ENCODE data around the gene MIS12. TPM values are rescaled to one million over a fixed set of nuclear protein-coding genes. Genes with fewer than 3 reads are reported as not detected.

MIS12 gene
- total RNA-seq, 1 experiment from 2014 or later, result 22.6 TPM

GRCh38 chr17:5486206-5487124 lies at the start of gene MIS12 (continued):
- TF ChIP-seq CDX4 (CRISPR knock-in tag; IDR thresholded peaks at IDR 0.05; ENCODE audit: borderline replicate concordance) (no peak), FOXP1 (CRISPR knock-in tag; IDR thresholded peaks at IDR 0.05; ENCODE audit: borderline replicate concordance) (peak; percentile 95), RORB (CRISPR knock-in tag; IDR thresholded peaks at IDR 0.05) (no peak), ZNF671 (CRISPR knock-in tag; IDR thresholded peaks at IDR 0.05) (no peak), IRF1 (CRISPR knock-in tag; IDR thresholded peaks at IDR 0.05) (0 out of 2 replicates have a peak, but pooled peaks have one; percentile 44), IRF2 (CRISPR knock-in tag; IDR thresholded peaks at IDR 0.05; ENCODE audit: borderline replicate concordance, low read depth) (no peak), PREB (CRISPR knock-in tag; IDR thresholded peaks at IDR 0.05; ENCODE audit: borderline replicate concordance) (no peak), ZNF423 (CRISPR knock-in tag; IDR thresholded peaks at IDR 0.05) (no peak), ATF2 (CRISPR knock-in tag; IDR thresholded peaks at IDR 0.05; ENCODE audit: borderline replicate concordance, low read depth) (no peak), NFATC4 (CRISPR knock-in tag; IDR thresholded peaks at IDR 0.05) (no peak), ARID4B (CRISPR knock-in tag; IDR thresholded peaks at IDR 0.05; ENCODE audit: borderline replicate concordance) (peak; percentile 93; the same call in 1 of the 2 replicates), CREB1 (CRISPR knock-in tag; IDR thresholded peaks at IDR 0.05) (peak; percentile 7; the same call in 1 of the 2 replicates), SMAD4 (CRISPR knock-in tag; IDR thresholded peaks at IDR 0.05) (no peak), TP53 (CRISPR knock-in tag; IDR thresholded peaks at IDR 0.05) (peak; percentile 68; the same call in 1 of the 2 replicates), PRRX2 (CRISPR knock-in tag; IDR thresholded peaks at IDR 0.05) (no peak)

- Mint-ChIP-seq H3K9me3 (no peaks in the 10 kb centered on the region), H3K27me3 (ENCODE audit: low read depth) (no peaks in the 10 kb centered on the region), H3K36me3 (peaks cover 55% of the 10 kb centered on the region), H3K4me3 (peak overlapping the region; percentile 88), H3K27ac (peak overlapping the region; percentile 43), H3K4me1 (peaks cover 20% of the 10 kb centered on the region)
- CTCF ChIA-PET, result no interaction called here
- no peak for DNase-seq (ENCODE audit: low spot score)
- POLR2A ChIA-PET, result no interaction called here
- no peak for ATAC-seq
- no peak for TF ChIP-seq MAX (CRISPR knock-in tag; IDR thresholded peaks at IDR 0.05)
- TF ChIP-seq CREB1 (CRISPR knock-in tag; IDR thresholded peaks at IDR 0.05), result no peak
- TF ChIP-seq ATF1 (CRISPR knock-in tag; IDR thresholded peaks at IDR 0.05), result no peak
- TF ChIP-seq SMAD3 (CRISPR knock-in tag; IDR thresholded peaks at IDR 0.05; ENCODE audit: borderline replicate concordance), result no peak
- TF ChIP-seq ZNF671 (CRISPR knock-in tag; IDR thresholded peaks at IDR 0.05), result no peak
- no peak for TF ChIP-seq E2F1 (CRISPR knock-in tag; IDR thresholded peaks at IDR 0.05)
- TF ChIP-seq USF2 (CRISPR knock-in tag; IDR thresholded peaks at IDR 0.05), result no peak
- no peak for TF ChIP-seq ZNF263 (CRISPR knock-in tag; IDR thresholded peaks at IDR 0.05; ENCODE audit: low read depth)
- TF ChIP-seq FOXK1 (CRISPR knock-in tag; IDR thresholded peaks at IDR 0.05), result no peak
Measured at GRCh38 chr17:5437721-5438317, 48.5 kb upstream of the MIS12 start.
